ENCODE measurements around the gene PPM1D. TPM values are rescaled to one million over a fixed set of nuclear protein-coding genes. Genes with fewer than 3 reads are reported as not detected.

Gene PPM1D
- total and polyA plus RNA-seq, 2 experiments from 2014 or later = 7.8 to 13.3 TPM

DNA sequence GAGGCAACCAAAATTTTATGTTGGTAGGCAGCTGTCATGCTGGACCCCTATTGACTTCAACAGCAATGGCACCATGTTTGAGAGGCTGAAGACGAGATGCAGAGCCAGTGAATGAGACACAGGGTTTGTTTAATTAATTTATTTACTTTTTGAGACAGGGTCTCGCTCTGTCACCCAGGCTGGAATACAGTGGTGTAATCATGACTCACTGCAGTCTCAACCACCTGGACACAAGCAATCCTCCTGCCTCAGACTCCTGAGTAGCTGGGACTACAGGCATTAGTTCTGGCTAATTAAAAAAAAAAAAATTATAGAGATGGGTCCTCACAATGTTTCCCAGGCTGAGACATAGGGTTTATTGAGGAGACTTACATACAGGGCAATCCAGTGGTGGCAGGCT, 36.2 kb upstream of the PPM1D start:
- Histone ChIP-seq H3K27me3 (ENCODE audit: insufficient read depth) (no peaks in the 10 kb centered on the region), H3K4me3 (no peak overlapping the region), H4K20me1 (replicated peaks; ENCODE audit: insufficient read depth) (no peaks in the 10 kb centered on the region), H3K9me2 (ENCODE audit: insufficient read depth) (no peaks in the 10 kb centered on the region), H3K36me3 (ENCODE audit: insufficient read depth) (no peaks in the 10 kb centered on the region), H3K4me1 (ENCODE audit: insufficient read depth) (no peaks in the 10 kb centered on the region), H3K79me2 (replicated peaks; ENCODE audit: insufficient read depth) (no peaks in the 10 kb centered on the region), H3K4me2 (no peak overlapping the region), H3F3A (replicated peaks; ENCODE audit: low read depth) (no peaks in the 10 kb centered on the region), H3K27ac (ENCODE audit: low read depth) (no peak overlapping the region), H2AFZ (no peak overlapping the region)
- Mint-ChIP-seq H3K27me3 (ENCODE audit: insufficient read depth, low read depth, poor library complexity) (no peaks in the 10 kb centered on the region), H3K36me3 (ENCODE audit: low read depth) (0 out of 3 replicates have a peak, but pooled peaks cover 3% of the 10 kb centered on the region), H3K9me3 (peaks cover 3% of the 10 kb centered on the region), H3K27ac (no peak overlapping the region), H3K4me1 (no peaks in the 10 kb centered on the region), H3K4me3 (no peak overlapping the region)
- TF ChIP-seq CREB1 (CRISPR knock-in tag; IDR thresholded peaks at IDR 0.05; ENCODE audit: low read depth) (no peak), EZH2 (IDR thresholded peaks at IDR 0.05; ENCODE audit: low read depth, unreplicated experiment) (no peak), ZNF114 (CRISPR knock-in tag; IDR thresholded peaks at IDR 0.05) (no peak), JUNB (IDR thresholded peaks at IDR 0.05; ENCODE audit: unreplicated experiment) (no peak), ZNF331 (CRISPR knock-in tag; IDR thresholded peaks at IDR 0.05; ENCODE audit: low read depth) (no peak), EZH2phosphoT487 (IDR thresholded peaks at IDR 0.05; ENCODE audit: unreplicated experiment) (no peak), NANOG (IDR thresholded peaks at IDR 0.05; ENCODE audit: borderline replicate concordance) (no peak), POLR2AphosphoS5 (IDR thresholded peaks at IDR 0.05; ENCODE audit: low read depth) (no peak), STAT1 (IDR thresholded peaks at IDR 0.05; ENCODE audit: unreplicated experiment) (no peak)
- TF ChIP-seq, protein P1, sequence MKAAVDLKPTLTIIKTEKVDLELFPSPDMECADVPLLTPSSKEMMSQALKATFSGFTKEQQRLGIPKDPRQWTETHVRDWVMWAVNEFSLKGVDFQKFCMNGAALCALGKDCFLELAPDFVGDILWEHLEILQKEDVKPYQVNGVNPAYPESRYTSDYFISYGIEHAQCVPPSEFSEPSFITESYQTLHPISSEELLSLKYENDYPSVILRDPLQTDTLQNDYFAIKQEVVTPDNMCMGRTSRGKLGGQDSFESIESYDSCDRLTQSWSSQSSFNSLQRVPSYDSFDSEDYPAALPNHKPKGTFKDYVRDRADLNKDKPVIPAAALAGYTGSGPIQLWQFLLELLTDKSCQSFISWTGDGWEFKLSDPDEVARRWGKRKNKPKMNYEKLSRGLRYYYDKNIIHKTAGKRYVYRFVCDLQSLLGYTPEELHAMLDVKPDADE (IDR thresholded peaks at IDR 0.05) = no peak
- TF ChIP-seq, protein P2, sequence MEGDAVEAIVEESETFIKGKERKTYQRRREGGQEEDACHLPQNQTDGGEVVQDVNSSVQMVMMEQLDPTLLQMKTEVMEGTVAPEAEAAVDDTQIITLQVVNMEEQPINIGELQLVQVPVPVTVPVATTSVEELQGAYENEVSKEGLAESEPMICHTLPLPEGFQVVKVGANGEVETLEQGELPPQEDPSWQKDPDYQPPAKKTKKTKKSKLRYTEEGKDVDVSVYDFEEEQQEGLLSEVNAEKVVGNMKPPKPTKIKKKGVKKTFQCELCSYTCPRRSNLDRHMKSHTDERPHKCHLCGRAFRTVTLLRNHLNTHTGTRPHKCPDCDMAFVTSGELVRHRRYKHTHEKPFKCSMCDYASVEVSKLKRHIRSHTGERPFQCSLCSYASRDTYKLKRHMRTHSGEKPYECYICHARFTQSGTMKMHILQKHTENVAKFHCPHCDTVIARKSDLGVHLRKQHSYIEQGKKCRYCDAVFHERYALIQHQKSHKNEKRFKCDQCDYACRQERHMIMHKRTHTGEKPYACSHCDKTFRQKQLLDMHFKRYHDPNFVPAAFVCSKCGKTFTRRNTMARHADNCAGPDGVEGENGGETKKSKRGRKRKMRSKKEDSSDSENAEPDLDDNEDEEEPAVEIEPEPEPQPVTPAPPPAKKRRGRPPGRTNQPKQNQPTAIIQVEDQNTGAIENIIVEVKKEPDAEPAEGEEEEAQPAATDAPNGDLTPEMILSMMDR (conservative IDR thresholded peaks at IDR 0.05; ENCODE audit: low read depth in 2 of 2) = no peak
- TF ChIP-seq, protein P3, sequence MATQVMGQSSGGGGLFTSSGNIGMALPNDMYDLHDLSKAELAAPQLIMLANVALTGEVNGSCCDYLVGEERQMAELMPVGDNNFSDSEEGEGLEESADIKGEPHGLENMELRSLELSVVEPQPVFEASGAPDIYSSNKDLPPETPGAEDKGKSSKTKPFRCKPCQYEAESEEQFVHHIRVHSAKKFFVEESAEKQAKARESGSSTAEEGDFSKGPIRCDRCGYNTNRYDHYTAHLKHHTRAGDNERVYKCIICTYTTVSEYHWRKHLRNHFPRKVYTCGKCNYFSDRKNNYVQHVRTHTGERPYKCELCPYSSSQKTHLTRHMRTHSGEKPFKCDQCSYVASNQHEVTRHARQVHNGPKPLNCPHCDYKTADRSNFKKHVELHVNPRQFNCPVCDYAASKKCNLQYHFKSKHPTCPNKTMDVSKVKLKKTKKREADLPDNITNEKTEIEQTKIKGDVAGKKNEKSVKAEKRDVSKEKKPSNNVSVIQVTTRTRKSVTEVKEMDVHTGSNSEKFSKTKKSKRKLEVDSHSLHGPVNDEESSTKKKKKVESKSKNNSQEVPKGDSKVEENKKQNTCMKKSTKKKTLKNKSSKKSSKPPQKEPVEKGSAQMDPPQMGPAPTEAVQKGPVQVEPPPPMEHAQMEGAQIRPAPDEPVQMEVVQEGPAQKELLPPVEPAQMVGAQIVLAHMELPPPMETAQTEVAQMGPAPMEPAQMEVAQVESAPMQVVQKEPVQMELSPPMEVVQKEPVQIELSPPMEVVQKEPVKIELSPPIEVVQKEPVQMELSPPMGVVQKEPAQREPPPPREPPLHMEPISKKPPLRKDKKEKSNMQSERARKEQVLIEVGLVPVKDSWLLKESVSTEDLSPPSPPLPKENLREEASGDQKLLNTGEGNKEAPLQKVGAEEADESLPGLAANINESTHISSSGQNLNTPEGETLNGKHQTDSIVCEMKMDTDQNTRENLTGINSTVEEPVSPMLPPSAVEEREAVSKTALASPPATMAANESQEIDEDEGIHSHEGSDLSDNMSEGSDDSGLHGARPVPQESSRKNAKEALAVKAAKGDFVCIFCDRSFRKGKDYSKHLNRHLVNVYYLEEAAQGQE (IDR thresholded peaks at IDR 0.05; ENCODE audit: unreplicated experiment) = no peak
- TF ChIP-seq, protein P4, sequence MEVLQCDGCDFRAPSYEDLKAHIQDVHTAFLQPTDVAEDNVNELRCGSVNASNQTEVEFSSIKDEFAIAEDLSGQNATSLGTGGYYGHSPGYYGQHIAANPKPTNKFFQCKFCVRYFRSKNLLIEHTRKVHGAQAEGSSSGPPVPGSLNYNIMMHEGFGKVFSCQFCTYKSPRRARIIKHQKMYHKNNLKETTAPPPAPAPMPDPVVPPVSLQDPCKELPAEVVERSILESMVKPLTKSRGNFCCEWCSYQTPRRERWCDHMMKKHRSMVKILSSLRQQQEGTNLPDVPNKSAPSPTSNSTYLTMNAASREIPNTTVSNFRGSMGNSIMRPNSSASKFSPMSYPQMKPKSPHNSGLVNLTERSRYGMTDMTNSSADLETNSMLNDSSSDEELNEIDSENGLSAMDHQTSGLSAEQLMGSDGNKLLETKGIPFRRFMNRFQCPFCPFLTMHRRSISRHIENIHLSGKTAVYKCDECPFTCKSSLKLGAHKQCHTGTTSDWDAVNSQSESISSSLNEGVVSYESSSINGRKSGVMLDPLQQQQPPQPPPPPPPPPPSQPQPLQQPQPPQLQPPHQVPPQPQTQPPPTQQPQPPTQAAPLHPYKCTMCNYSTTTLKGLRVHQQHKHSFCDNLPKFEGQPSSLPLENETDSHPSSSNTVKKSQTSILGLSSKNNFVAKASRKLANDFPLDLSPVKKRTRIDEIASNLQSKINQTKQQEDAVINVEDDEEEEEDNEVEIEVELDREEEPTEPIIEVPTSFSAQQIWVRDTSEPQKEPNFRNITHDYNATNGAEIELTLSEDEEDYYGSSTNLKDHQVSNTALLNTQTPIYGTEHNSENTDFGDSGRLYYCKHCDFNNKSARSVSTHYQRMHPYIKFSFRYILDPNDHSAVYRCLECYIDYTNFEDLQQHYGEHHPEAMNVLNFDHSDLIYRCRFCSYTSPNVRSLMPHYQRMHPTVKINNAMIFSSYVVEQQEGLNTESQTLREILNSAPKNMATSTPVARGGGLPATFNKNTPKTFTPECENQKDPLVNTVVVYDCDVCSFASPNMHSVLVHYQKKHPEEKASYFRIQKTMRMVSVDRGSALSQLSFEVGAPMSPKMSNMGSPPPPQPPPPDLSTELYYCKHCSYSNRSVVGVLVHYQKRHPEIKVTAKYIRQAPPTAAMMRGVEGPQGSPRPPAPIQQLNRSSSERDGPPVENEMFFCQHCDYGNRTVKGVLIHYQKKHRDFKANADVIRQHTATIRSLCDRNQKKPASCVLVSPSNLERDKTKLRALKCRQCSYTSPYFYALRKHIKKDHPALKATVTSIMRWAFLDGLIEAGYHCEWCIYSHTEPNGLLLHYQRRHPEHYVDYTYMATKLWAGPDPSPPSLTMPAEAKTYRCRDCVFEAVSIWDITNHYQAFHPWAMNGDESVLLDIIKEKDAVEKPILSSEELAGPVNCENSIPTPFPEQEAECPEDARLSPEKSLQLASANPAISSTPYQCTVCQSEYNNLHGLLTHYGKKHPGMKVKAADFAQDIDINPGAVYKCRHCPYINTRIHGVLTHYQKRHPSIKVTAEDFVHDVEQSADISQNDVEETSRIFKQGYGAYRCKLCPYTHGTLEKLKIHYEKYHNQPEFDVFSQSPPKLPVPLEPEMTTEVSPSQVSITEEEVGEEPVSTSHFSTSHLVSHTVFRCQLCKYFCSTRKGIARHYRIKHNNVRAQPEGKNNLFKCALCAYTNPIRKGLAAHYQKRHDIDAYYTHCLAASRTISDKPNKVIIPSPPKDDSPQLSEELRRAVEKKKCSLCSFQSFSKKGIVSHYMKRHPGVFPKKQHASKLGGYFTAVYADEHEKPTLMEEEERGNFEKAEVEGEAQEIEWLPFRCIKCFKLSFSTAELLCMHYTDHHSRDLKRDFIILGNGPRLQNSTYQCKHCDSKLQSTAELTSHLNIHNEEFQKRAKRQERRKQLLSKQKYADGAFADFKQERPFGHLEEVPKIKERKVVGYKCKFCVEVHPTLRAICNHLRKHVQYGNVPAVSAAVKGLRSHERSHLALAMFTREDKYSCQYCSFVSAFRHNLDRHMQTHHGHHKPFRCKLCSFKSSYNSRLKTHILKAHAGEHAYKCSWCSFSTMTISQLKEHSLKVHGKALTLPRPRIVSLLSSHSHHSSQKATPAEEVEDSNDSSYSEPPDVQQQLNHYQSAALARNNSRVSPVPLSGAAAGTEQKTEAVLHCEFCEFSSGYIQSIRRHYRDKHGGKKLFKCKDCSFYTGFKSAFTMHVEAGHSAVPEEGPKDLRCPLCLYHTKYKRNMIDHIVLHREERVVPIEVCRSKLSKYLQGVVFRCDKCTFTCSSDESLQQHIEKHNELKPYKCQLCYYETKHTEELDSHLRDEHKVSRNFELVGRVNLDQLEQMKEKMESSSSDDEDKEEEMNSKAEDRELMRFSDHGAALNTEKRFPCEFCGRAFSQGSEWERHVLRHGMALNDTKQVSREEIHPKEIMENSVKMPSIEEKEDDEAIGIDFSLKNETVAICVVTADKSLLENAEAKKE (CRISPR knock-in tag; IDR thresholded peaks at IDR 0.05) = no peak
- DNase-seq (ENCODE audit: low spot score) (no peak), ATAC-seq (no peak)

Measured in GM23338 (cell line).